Measurements from ENCODE around the gene FAF1. TPM values are rescaled to one million over a fixed set of nuclear protein-coding genes. Genes with fewer than 3 reads are reported as not detected.

The FAF1 gene
- total and polyA plus RNA-seq, 9 of the 15 experiments (the other 6 are each of a cell fraction or from before 2014, with no cell fraction given) = 48.7 to 225 (median 118) TPM

DNA sequence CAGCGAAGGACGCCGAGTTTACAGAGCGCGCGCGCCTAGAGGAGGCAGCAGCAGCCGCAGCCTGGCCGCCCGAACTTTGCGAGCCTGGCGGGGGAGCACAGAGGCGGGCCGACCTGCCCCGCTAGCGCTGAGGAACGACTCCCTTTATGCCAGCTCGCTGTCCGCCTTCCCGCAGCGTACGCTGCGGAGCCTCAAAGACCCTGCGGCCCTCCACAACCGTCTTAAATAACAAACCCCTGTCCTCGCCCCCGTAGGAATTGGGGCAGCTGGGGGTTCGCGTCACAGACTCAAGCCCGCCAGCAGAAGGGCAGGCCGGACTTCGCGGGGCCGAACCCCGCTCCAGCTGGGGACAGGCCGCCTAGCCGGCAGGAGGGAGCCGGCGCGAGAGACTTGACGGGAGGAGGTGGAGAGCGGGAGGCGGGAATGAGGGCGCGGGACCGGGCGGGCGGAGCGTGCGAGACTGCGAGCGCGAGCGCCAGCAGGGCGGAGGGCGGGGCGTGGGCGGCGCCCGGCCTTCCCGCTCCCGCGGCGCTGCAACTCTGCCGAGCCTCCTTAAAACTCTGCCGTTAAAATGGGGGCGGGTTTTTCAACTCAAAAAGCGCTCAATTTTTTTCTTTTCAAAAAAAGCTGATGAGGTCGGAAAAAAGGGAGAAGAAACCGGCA, 8.2 kb upstream of the FAF1 start (continued):
- TF ChIP-seq, protein P1, sequence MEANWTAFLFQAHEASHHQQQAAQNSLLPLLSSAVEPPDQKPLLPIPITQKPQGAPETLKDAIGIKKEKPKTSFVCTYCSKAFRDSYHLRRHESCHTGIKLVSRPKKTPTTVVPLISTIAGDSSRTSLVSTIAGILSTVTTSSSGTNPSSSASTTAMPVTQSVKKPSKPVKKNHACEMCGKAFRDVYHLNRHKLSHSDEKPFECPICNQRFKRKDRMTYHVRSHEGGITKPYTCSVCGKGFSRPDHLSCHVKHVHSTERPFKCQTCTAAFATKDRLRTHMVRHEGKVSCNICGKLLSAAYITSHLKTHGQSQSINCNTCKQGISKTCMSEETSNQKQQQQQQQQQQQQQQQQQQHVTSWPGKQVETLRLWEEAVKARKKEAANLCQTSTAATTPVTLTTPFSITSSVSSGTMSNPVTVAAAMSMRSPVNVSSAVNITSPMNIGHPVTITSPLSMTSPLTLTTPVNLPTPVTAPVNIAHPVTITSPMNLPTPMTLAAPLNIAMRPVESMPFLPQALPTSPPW (CRISPR knock-in tag; IDR thresholded peaks at IDR 0.05) = peak; percentile 80
- TF ChIP-seq TAF15 (IDR thresholded peaks at IDR 0.05; ENCODE audit: low read depth, low read length) (no peak), ZNF561 (CRISPR knock-in tag; conservative IDR thresholded peaks at IDR 0.05) (0 out of 2 replicates have a peak, but pooled peaks have one; percentile 2), ZNF780A (CRISPR knock-in tag; IDR thresholded peaks at IDR 0.05) (no peak), ZNF707 (CRISPR knock-in tag; conservative IDR thresholded peaks at IDR 0.05) (no peak), SRSF7 (optimal IDR thresholded peaks at IDR 0.05; ENCODE audit: low read depth, low read length) (no peak), FUS (optimal IDR thresholded peaks at IDR 0.05; ENCODE audit: low read depth, low read length) (no peak), ZNF76 (CRISPR knock-in tag; IDR thresholded peaks at IDR 0.05; ENCODE audit: borderline replicate concordance) (0 out of 2 replicates have a peak, but pooled peaks have one; percentile 66), ZNF174 (CRISPR knock-in tag; IDR thresholded peaks at IDR 0.05) (no peak), CCAR2 (IDR thresholded peaks at IDR 0.05; ENCODE audit: low read depth, low read length) (no peak)
- TF ChIP-seq, protein P2, sequence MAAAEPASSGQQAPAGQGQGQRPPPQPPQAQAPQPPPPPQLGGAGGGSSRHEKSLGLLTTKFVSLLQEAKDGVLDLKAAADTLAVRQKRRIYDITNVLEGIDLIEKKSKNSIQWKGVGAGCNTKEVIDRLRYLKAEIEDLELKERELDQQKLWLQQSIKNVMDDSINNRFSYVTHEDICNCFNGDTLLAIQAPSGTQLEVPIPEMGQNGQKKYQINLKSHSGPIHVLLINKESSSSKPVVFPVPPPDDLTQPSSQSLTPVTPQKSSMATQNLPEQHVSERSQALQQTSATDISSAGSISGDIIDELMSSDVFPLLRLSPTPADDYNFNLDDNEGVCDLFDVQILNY (CRISPR knock-in tag; IDR thresholded peaks at IDR 0.05) = peak; percentile 90; the same call in 1 of the 2 replicates
- TF ChIP-seq, protein P3, sequence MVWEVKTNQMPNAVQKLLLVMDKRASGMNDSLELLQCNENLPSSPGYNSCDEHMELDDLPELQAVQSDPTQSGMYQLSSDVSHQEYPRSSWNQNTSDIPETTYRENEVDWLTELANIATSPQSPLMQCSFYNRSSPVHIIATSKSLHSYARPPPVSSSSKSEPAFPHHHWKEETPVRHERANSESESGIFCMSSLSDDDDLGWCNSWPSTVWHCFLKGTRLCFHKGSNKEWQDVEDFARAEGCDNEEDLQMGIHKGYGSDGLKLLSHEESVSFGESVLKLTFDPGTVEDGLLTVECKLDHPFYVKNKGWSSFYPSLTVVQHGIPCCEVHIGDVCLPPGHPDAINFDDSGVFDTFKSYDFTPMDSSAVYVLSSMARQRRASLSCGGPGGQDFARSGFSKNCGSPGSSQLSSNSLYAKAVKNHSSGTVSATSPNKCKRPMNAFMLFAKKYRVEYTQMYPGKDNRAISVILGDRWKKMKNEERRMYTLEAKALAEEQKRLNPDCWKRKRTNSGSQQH (CRISPR knock-in tag; IDR thresholded peaks at IDR 0.05) = no peak
- TF ChIP-seq, protein P4, sequence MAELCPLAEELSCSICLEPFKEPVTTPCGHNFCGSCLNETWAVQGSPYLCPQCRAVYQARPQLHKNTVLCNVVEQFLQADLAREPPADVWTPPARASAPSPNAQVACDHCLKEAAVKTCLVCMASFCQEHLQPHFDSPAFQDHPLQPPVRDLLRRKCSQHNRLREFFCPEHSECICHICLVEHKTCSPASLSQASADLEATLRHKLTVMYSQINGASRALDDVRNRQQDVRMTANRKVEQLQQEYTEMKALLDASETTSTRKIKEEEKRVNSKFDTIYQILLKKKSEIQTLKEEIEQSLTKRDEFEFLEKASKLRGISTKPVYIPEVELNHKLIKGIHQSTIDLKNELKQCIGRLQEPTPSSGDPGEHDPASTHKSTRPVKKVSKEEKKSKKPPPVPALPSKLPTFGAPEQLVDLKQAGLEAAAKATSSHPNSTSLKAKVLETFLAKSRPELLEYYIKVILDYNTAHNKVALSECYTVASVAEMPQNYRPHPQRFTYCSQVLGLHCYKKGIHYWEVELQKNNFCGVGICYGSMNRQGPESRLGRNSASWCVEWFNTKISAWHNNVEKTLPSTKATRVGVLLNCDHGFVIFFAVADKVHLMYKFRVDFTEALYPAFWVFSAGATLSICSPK (IDR thresholded peaks at IDR 0.05; ENCODE audit: borderline replicate concordance) = no peak
- TF ChIP-seq, protein P5, sequence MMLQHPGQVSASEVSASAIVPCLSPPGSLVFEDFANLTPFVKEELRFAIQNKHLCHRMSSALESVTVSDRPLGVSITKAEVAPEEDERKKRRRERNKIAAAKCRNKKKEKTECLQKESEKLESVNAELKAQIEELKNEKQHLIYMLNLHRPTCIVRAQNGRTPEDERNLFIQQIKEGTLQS (IDR thresholded peaks at IDR 0.05) = no peak
- TF ChIP-seq, protein P5 (CRISPR knock-in tag; conservative IDR thresholded peaks at IDR 0.05) = peak; percentile 58; the same call in 1 of the 2 replicates
- TF ChIP-seq, protein P6, sequence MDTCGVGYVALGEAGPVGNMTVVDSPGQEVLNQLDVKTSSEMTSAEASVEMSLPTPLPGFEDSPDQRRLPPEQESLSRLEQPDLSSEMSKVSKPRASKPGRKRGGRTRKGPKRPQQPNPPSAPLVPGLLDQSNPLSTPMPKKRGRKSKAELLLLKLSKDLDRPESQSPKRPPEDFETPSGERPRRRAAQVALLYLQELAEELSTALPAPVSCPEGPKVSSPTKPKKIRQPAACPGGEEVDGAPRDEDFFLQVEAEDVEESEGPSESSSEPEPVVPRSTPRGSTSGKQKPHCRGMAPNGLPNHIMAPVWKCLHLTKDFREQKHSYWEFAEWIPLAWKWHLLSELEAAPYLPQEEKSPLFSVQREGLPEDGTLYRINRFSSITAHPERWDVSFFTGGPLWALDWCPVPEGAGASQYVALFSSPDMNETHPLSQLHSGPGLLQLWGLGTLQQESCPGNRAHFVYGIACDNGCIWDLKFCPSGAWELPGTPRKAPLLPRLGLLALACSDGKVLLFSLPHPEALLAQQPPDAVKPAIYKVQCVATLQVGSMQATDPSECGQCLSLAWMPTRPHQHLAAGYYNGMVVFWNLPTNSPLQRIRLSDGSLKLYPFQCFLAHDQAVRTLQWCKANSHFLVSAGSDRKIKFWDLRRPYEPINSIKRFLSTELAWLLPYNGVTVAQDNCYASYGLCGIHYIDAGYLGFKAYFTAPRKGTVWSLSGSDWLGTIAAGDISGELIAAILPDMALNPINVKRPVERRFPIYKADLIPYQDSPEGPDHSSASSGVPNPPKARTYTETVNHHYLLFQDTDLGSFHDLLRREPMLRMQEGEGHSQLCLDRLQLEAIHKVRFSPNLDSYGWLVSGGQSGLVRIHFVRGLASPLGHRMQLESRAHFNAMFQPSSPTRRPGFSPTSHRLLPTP (IDR thresholded peaks at IDR 0.05; ENCODE audit: borderline replicate concordance, extremely low read depth, insufficient read length) = no peak

Measured in K562 (cell line).